Mesodermal cell (in vitro differentiated cells): ENCODE measurements around the gene H1-8.
A peak's percentile ranks its signal among the peaks of the same experiment; 100 is the strongest.

Experiments used
- H3K27ac ChIP-seq: 2 replicates; pipeline ENCODE4 v1.7.0; 2013; ENCODE audit warnings: mild to moderate bottlenecking, low read depth, low read length, moderate library complexity; ENCODE audit not compliant: severe bottlenecking
- H3K36me3 ChIP-seq: 2 replicates; pipeline ENCODE4 v1.7.1; 2013; ENCODE audit warnings: mild to moderate bottlenecking, low read length, moderate library complexity; ENCODE audit not compliant: control insufficient read depth, insufficient read depth
- H3K4me1 ChIP-seq: one replicate; pipeline ENCODE4 v1.7.1; 2013; ENCODE audit warnings: mild to moderate bottlenecking, low read length; ENCODE audit not compliant: insufficient read depth, control insufficient read depth, poor library complexity, severe bottlenecking
- H3K4me3 ChIP-seq: 2 replicates; pipeline ENCODE4 v1.7.0; 2013; ENCODE audit warnings: low read length, control low read depth, mild to moderate bottlenecking; ENCODE audit not compliant: insufficient read depth, poor library complexity, severe bottlenecking; ENCODE audit errors: extremely low read depth
- H3K9me3 ChIP-seq: 2 replicates; pipeline ENCODE4 v1.7.1; 2013; ENCODE audit warnings: mild to moderate bottlenecking, low read length, moderate library complexity; ENCODE audit not compliant: control insufficient read depth
- WGBS, 2 experiments: methylation state at CpG; one replicate each; pipeline ENCODE4 v1.1.5; 2013; ENCODE audit warnings: missing lambda C conversion rate in 2 of 2; ENCODE audit not compliant: insufficient coverage in 2 of 2; 5-methylcytosine and 5-hydroxymethylcytosine counted together

Gene H1-8

GRCh38 chr3:129563332-129563731 is 20.4 kb downstream of the H1-8 start:
- Histone ChIP-seq H3K9me3 (no peaks in the 10 kb centered on the region), H3K4me3 (no peak overlapping the region), H3K27ac (no peak overlapping the region), H3K36me3 (peaks cover 84% of the 10 kb centered on the region), H3K4me1 (peaks cover 35% of the 10 kb centered on the region)
- 90 to 99% methylated on average over 12 of the region's 12 CpGs for WGBS, 2 experiments

- peak overlapping the region; percentile 1 for H3K27ac ChIP-seq
- 88 to 97% methylated on average over 5 to 8 of the region's 8 CpGs for WGBS, 2 experiments
- H3K36me3 ChIP-seq, result peaks cover 83% of the 10 kb centered on the region
- no peak overlapping the region for H3K4me3 ChIP-seq
- H3K4me1 ChIP-seq, result peaks cover 28% of the 10 kb centered on the region
- H3K9me3 ChIP-seq, result no peaks in the 10 kb centered on the region
These were observed 21.0 kb downstream of the H1-8 start for GRCh38 chr3:129563850-129564535.

GRCh38 chr3:129564981-129565644 is 22.1 kb downstream of the H1-8 start:
- peaks cover 82% of the 10 kb centered on the region for H3K36me3 ChIP-seq
- no peaks in the 10 kb centered on the region for H3K9me3 ChIP-seq
- WGBS, 2 experiments, result 96% methylated on average over 13 to 21 of the region's 21 CpGs
- H3K4me3 ChIP-seq, result no peak overlapping the region
- H3K27ac ChIP-seq, result peak overlapping the region; percentile 29
- H3K4me1 ChIP-seq, result peaks cover 21% of the 10 kb centered on the region

GRCh38 chr3:129565902-129566301 is 22.9 kb downstream of the H1-8 start:
- H3K27ac ChIP-seq, result no peak overlapping the region
- H3K4me3 ChIP-seq, result no peak overlapping the region
- H3K9me3 ChIP-seq, result no peaks in the 10 kb centered on the region
- 98 to 100% methylated on average over 7 of the region's 7 CpGs for WGBS, 2 experiments
- peaks cover 87% of the 10 kb centered on the region for H3K36me3 ChIP-seq
- H3K4me1 ChIP-seq, result peaks cover 13% of the 10 kb centered on the region

GRCh38 chr3:129567176-129567705 is 24.3 kb downstream of the H1-8 start:
- Histone ChIP-seq H3K4me1 (peaks cover 4% of the 10 kb centered on the region), H3K9me3 (no peaks in the 10 kb centered on the region), H3K27ac (peak overlapping the region; percentile 10), H3K36me3 (peaks cover 95% of the 10 kb centered on the region), H3K4me3 (no peak overlapping the region)
- WGBS, 2 experiments, result 94 to 97% methylated on average over 17 to 18 of the region's 18 CpGs

- WGBS, 2 experiments, result 88 to 95% methylated on average over 5 of the region's 6 CpGs
- H3K36me3 ChIP-seq, result peaks cover 94% of the 10 kb centered on the region
- H3K27ac ChIP-seq, result no peak overlapping the region
- H3K9me3 ChIP-seq, result no peaks in the 10 kb centered on the region
- no peaks in the 10 kb centered on the region for H3K4me1 ChIP-seq
- no peak overlapping the region for H3K4me3 ChIP-seq
These were observed 25.0 kb downstream of the H1-8 start for GRCh38 chr3:129567939-129568338.

GRCh38 chr3:129569856-129570255 is 26.9 kb downstream of the H1-8 start:
- no peak overlapping the region for H3K27ac ChIP-seq
- H3K9me3 ChIP-seq, result no peaks in the 10 kb centered on the region
- H3K4me1 ChIP-seq, result no peaks in the 10 kb centered on the region
- peaks cover 94% of the 10 kb centered on the region for H3K36me3 ChIP-seq
- WGBS, 2 experiments, result 100% methylated on average over 2 to 6 of the region's 7 CpGs
- H3K4me3 ChIP-seq, result no peak overlapping the region

- H3K4me3 ChIP-seq, result no peak overlapping the region
- WGBS, 2 experiments, result 98% methylated on average over 19 to 22 of the region's 22 CpGs
- peaks cover 94% of the 10 kb centered on the region for H3K36me3 ChIP-seq
- H3K27ac ChIP-seq, result no peak overlapping the region
- H3K9me3 ChIP-seq, result no peaks in the 10 kb centered on the region
- H3K4me1 ChIP-seq, result no peaks in the 10 kb centered on the region
These were observed 28.9 kb downstream of the H1-8 start for GRCh38 chr3:129571605-129572547.

GRCh38 chr3:129572603-129573002 is 29.6 kb downstream of the H1-8 start:
- WGBS, 2 experiments, result 96% methylated on average over 14 to 18 of the region's 18 CpGs
- no peaks in the 10 kb centered on the region for H3K9me3 ChIP-seq
- peak overlapping the region; percentile 10 for H3K27ac ChIP-seq
- H3K36me3 ChIP-seq, result peaks cover 91% of the 10 kb centered on the region
- H3K4me1 ChIP-seq, result no peaks in the 10 kb centered on the region
- H3K4me3 ChIP-seq, result no peak overlapping the region

- no peaks in the 10 kb centered on the region for H3K4me1 ChIP-seq
- H3K9me3 ChIP-seq, result no peaks in the 10 kb centered on the region
- no peak overlapping the region for H3K4me3 ChIP-seq
- no peak overlapping the region for H3K27ac ChIP-seq
- peaks cover 93% of the 10 kb centered on the region for H3K36me3 ChIP-seq
- 97% methylated on average over 13 of the region's 14 CpGs for WGBS, 2 experiments
These were observed 30.5 kb downstream of the H1-8 start for GRCh38 chr3:129573493-129573892.
